Fibroblast of skin of abdomen (primary cell): ENCODE measurements around the gene RPA3.
A peak's percentile ranks its signal among the peaks of the same experiment; 100 is the strongest.

Source experiments
- DNase-seq: peaks from one replicate; pipeline ENCODE4 v3.0.0-alpha.2; 2013

RPA3 gene

DNA sequence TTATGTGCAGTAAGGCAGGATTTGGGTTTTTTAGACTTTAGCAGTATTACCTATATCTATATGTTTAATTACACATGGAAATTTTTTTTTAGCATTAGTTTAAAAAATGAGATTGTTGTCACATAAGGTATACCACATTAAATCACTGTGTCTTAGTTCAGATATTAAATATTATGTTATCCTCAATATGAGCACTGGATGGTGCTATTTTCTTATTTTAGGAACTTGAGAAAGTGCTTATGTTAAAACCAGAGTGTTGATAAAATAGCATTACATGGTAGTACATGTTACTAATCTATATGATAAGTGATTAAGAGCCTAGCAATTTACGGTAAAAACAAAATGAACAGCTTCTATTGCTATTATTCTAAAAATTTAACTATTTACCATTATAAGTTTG lies 123.0 kb downstream of the RPA3 start:
- peak; percentile 14 for DNase-seq
